ENCODE results near the gene TMPRSS13. TPM values are rescaled to one million over a fixed set of nuclear protein-coding genes. Genes with fewer than 3 reads are reported as not detected.

The TMPRSS13 gene
- total RNA-seq, 8 experiments from 2014 or later = 0.11 to 0.95 (median 0.15) TPM; not detected in 1

GRCh38 chr11:117855912-117856651, 73.1 kb downstream of the TMPRSS13 start:
- Histone ChIP-seq H3K4me3 (no peak overlapping the region), H3K27ac (no peak overlapping the region), H3K4me1 (replicated peaks in 1 of 2) (peaks cover 0 to 5% of the 10 kb centered on the region in 2 donors)
- ATAC-seq (replicated peaks in 6 of 8) = no peak
- 57 to 100% (median 90%) methylated on average over 2 to 9 of the region's 13 CpGs; no CpG with 5 or more reads in 1 of the 10 experiments for WGBS, 10 experiments
- in situ Hi-C loops (cut with MboI; ENCODE audit: low pct_unique_long_range_greater_than_20kb in 2 of 9, low sequenced_read_pairs in 9 of 9, unreplicated experiment in 9 of 9) = loop anchor here in 1 of 9 experiments (10.0 kb wide), 1 partner anchor 89 kb away; no protein-coding TSS in a partner anchor

GRCh38 chr11:117855186-117855845, 73.9 kb downstream of the TMPRSS13 start:
- Histone ChIP-seq H3K4me3 (no peak overlapping the region), H3K4me1 (replicated peaks in 1 of 2) (peaks cover 0 to 3% of the 10 kb centered on the region in 2 donors), H3K27ac (no peak overlapping the region)
- in situ Hi-C loops (cut with MboI; ENCODE audit: low pct_unique_long_range_greater_than_20kb in 2 of 9, low sequenced_read_pairs in 9 of 9, unreplicated experiment in 9 of 9) = loop anchor here in 1 of 9 experiments (10.0 kb wide), 1 partner anchor 89 kb away; no protein-coding TSS in a partner anchor
- 0 to 100% (median 66%) methylated on average over 1 to 3 of the region's 12 CpGs; no CpG with 5 or more reads in 4 of the 10 experiments for WGBS, 10 experiments
- ATAC-seq (replicated peaks in 6 of 8) = no peak

GRCh38 chr11:117852309-117852708, 76.9 kb downstream of the TMPRSS13 start:
- in situ Hi-C loops (cut with MboI; ENCODE audit: low pct_unique_long_range_greater_than_20kb in 2 of 9, low sequenced_read_pairs in 9 of 9, unreplicated experiment in 9 of 9) = loop anchor here in 1 of 9 experiments (10.0 kb wide), 1 partner anchor 92 kb away; no protein-coding TSS in a partner anchor
- H3K4me3 ChIP-seq = no peak overlapping the region
- H3K4me1 ChIP-seq (replicated peaks in 1 of 2) = no peaks in the 10 kb centered on the region
- WGBS, 10 experiments = 9 to 79% (median 50%) methylated on average over 2 to 3 of the region's 3 CpGs; no CpG with 5 or more reads in 1 of the 10 experiments
- no peak overlapping the region for H3K27ac ChIP-seq
- ATAC-seq (replicated peaks in 6 of 8) = no peak

- WGBS, 10 experiments = 0 to 100% (median 84%) methylated on average over 1 to 3 of the region's 3 CpGs; no CpG with 5 or more reads in 2 of the 10 experiments
- Histone ChIP-seq H3K27ac (no peak overlapping the region), H3K4me1 (replicated peaks in 1 of 2) (no peaks in the 10 kb centered on the region), H3K4me3 (no peak overlapping the region)
- peak in 1 of 8 experiments; percentile 30 for ATAC-seq (replicated peaks in 6 of 8)
- in situ Hi-C loops (cut with MboI; ENCODE audit: low pct_unique_long_range_greater_than_20kb in 2 of 9, low sequenced_read_pairs in 9 of 9, unreplicated experiment in 9 of 9) = loop anchor here in 1 of 9 experiments (10.0 kb wide), 1 partner anchor 93 kb away; no protein-coding TSS in a partner anchor
Observed at GRCh38 chr11:117851852-117852251, 77.3 kb downstream of the TMPRSS13 start.

GRCh38 chr11:117851106-117851505, 78.1 kb downstream of the TMPRSS13 start:
- Histone ChIP-seq H3K4me1 (replicated peaks in 1 of 2) (no peaks in the 10 kb centered on the region), H3K4me3 (no peak overlapping the region), H3K27ac (no peak overlapping the region)
- ATAC-seq (replicated peaks in 6 of 8) = peak in 4 of 8 experiments; percentile 27 to 95 (median 68)
- in situ Hi-C loops (cut with MboI; ENCODE audit: low pct_unique_long_range_greater_than_20kb in 2 of 9, low sequenced_read_pairs in 9 of 9, unreplicated experiment in 9 of 9) = loop anchor here in 1 of 9 experiments (10.0 kb wide), 1 partner anchor 94 kb away; no protein-coding TSS in a partner anchor
- WGBS, 10 experiments = 0 to 80% (median 43%) methylated on average over 1 to 2 of the region's 3 CpGs; no CpG with 5 or more reads in 3 of the 10 experiments

Other genes with a start within 250 kb of the TMPRSS13 start
- gene DSCAML1, start 132.2 kb downstream of the TMPRSS13 start, total RNA-seq = under 1 TPM in 6 of 8 experiments, not detected in 2; 0.08 to 0.71 (median 0.42) TPM
- gene FXYD2, start 104.7 kb downstream of the TMPRSS13 start, total RNA-seq = 1 to 10 TPM in 5 of 8 experiments, under 1 TPM in 3; 0.22 to 4.3 (median 1.3) TPM
- 100 to 1,000 TPM in 5 of 8 experiments, under 1 TPM in 3; 0.18 to 230 (median 114) TPM for gene FXYD6, start 52.7 kb downstream of the TMPRSS13 start, total RNA-seq
- gene IL10RA, start 57.0 kb upstream of the TMPRSS13 start, total RNA-seq = 1 to 10 TPM in 4 of 8 experiments, under 1 TPM in 3, not detected in 1; 0.33 to 3.4 (median 1.0) TPM
- 1 to 10 TPM in 3 of 8 experiments, under 1 TPM in 4, not detected in 1; 0.13 to 5.2 (median 0.88) TPM for gene TMPRSS4, start 147.7 kb upstream of the TMPRSS13 start, total RNA-seq
- gene SMIM35, start 157.6 kb upstream of the TMPRSS13 start, total RNA-seq = under 1 TPM in 5 of 8 experiments, not detected in 3; 0.09 to 0.52 (median 0.17) TPM
- gene SCN4B, start 223.4 kb upstream of the TMPRSS13 start, total RNA-seq = 1 to 10 TPM in 3 of 8 experiments, under 1 TPM in 5; 0.37 to 8.6 (median 0.93) TPM
- gene SCN2B, start 247.2 kb upstream of the TMPRSS13 start, total RNA-seq = 1 to 10 TPM in 1 of 8 experiments, under 1 TPM in 7; 0.08 to 3.4 (median 0.22) TPM